H1 (cell line): ENCODE data around the gene STH. TPM values are rescaled to one million over a fixed set of nuclear protein-coding genes. Genes with fewer than 3 reads are reported as not detected.

Experiments used
- CTCF ChIA-PET: fragments of 300-600 bp; sonication (Branson Sonifier 250); formaldehyde crosslinking; loops from one replicate; lab custom pipeline; 2021; ENCODE audit not compliant: partially characterized antibody; lab: Charles Lee
- POLR2A ChIA-PET: fragments of 300-600 bp; sonication (Branson Sonifier 250); formaldehyde crosslinking; loops from one replicate; lab custom pipeline; 2021; ENCODE audit warnings: inconsistent platforms; ENCODE audit not compliant: partially characterized antibody; lab: Charles Lee
- DNase-seq, 2 experiments: peaks; one replicate each; pipeline versions ENCODE4 v3.0.0 to v3.0.0-alpha.2; 2010 to 2022; ENCODE audit warnings: low spot score in 2 of 2, low read depth in 1 of 2, mixed read lengths in 1 of 2
- FAIRE-seq: peaks from 2 replicates; lab custom pipeline; 2011; peaks lifted over from hg19 to GRCh38; lab: Jason Lieb, UNC
- H2AFZ ChIP-seq: 2 replicates; pipeline ENCODE4 v1.8.1; 2012; ENCODE audit warnings: low read length, inconsistent platforms
- H2AK5ac ChIP-seq: 2 replicates; pipeline ENCODE4 v1.6.1; 2013; ENCODE audit warnings: low read depth, low read length
- H2BK120ac ChIP-seq: replicated peaks from 2 replicates; pipeline ENCODE3; 2013; ENCODE audit warnings: low read depth, low read length, inconsistent platforms
- H2BK12ac ChIP-seq: 2 replicates; pipeline ENCODE4 v1.6.1; 2013; ENCODE audit warnings: low read depth, low read length
- H2BK15ac ChIP-seq: 2 replicates; pipeline ENCODE4 v1.6.1; 2013; ENCODE audit warnings: low read length
- H2BK20ac ChIP-seq: 2 replicates; pipeline ENCODE4 v1.6.1; 2013; ENCODE audit warnings: low read length
- H2BK5ac ChIP-seq: 2 replicates; pipeline ENCODE4 v1.6.1; 2013; ENCODE audit warnings: low read depth, low read length
- H3K14ac ChIP-seq: 2 replicates; pipeline ENCODE4 v1.6.1; 2013; ENCODE audit warnings: inconsistent platforms; ENCODE audit not compliant: insufficient read length
- H3K18ac ChIP-seq: 2 replicates; pipeline ENCODE4 v1.6.1; 2013; ENCODE audit warnings: low read length; ENCODE audit errors: extremely low read depth
- H3K23ac ChIP-seq: 2 replicates; pipeline ENCODE4 v1.6.1; 2013; ENCODE audit warnings: inconsistent platforms; ENCODE audit not compliant: insufficient read length
- H3K23me2 ChIP-seq: 2 replicates; pipeline ENCODE4 v1.6.1; 2013; ENCODE audit warnings: low read depth, low read length
- H3K27ac ChIP-seq: 2 replicates; pipeline ENCODE4 v1.6.1; 2011; ENCODE audit warnings: low read depth, low read length, inconsistent platforms
- H3K27me3 ChIP-seq, 4 experiments: replicated peaks in 1 of 4; 1 replicate in 1 of 4; 2 replicates in 3 of 4; pipeline versions ENCODE4 v1.6.1 to v1.8.1; 2011 to 2013; ENCODE audit warnings: low read length in 3 of 4, mild to moderate bottlenecking in 3 of 4, inconsistent platforms in 2 of 4, mixed read lengths in 2 of 4, moderate library complexity in 1 of 4; ENCODE audit not compliant: control insufficient read depth in 3 of 4, insufficient read depth in 3 of 4; ENCODE audit errors: extremely low read depth in 1 of 4
- H3K36me3 ChIP-seq, 4 experiments: 2 replicates each; pipeline versions ENCODE4 v1.6.1 to v1.8.1; 2011 to 2013; ENCODE audit warnings: mild to moderate bottlenecking in 4 of 4, low read length in 3 of 4, moderate library complexity in 2 of 4, control low read depth in 1 of 4, inconsistent platforms in 1 of 4; ENCODE audit not compliant: insufficient read depth in 4 of 4, control insufficient read depth in 2 of 4
- H3K4ac ChIP-seq: replicated peaks from 2 replicates; pipeline ENCODE3; 2013; ENCODE audit warnings: low read length, low read depth, mixed read lengths, inconsistent platforms; ENCODE audit not compliant: insufficient read length
- H3K4me1 ChIP-seq, 4 experiments: replicated peaks in 1 of 4; 1 replicate in 1 of 4; 2 replicates in 3 of 4; pipeline versions ENCODE4 v1.6.1 to v1.8.1; 2011 to 2013; ENCODE audit warnings: low read length in 3 of 4, inconsistent platforms in 2 of 4, mixed read lengths in 1 of 4; ENCODE audit not compliant: insufficient read depth in 4 of 4, control insufficient read depth in 3 of 4
- H3K4me2 ChIP-seq, 2 experiments: 2 replicates each; pipeline versions ENCODE4 v1.6.1 to v1.8.1; 2011 to 2013; ENCODE audit warnings: low read depth in 2 of 2, low read length in 2 of 2, control low read depth in 1 of 2, inconsistent platforms in 1 of 2, mild to moderate bottlenecking in 1 of 2; ENCODE audit not compliant: insufficient read depth in 1 of 2
- H3K4me3 ChIP-seq, 4 experiments: fragments of 200-600, 300-600 bp in 1 of 4; sonication (generic), shearing (Covaris generic), sonication (Bioruptor Twin) in 1 of 4; 2 replicates each; pipeline versions ENCODE4 v1.5.1 to v1.8.1; 2011 to 2016; ENCODE audit warnings: low read length in 4 of 4, low read depth in 3 of 4, control low read depth in 2 of 4, inconsistent platforms in 2 of 4, mild to moderate bottlenecking in 2 of 4, mixed read lengths in 1 of 4, moderate library complexity in 1 of 4; ENCODE audit not compliant: insufficient read depth in 2 of 4; ENCODE audit errors: extremely low read depth in 1 of 4
- H3K56ac ChIP-seq: replicated peaks from 2 replicates; pipeline ENCODE3; 2013; ENCODE audit warnings: low read depth, mild to moderate bottlenecking, mixed read lengths, low read length, inconsistent platforms; ENCODE audit not compliant: insufficient read length
- H3K79me1 ChIP-seq: 2 replicates; pipeline ENCODE4 v1.6.1; 2013; ENCODE audit warnings: low read depth, low read length, control low read depth
- H3K79me2 ChIP-seq, 2 experiments: 2 replicates each; pipeline versions ENCODE4 v1.6.1 to v1.8.1; 2012 to 2013; ENCODE audit warnings: low read length in 2 of 2, mild to moderate bottlenecking in 2 of 2, inconsistent platforms in 1 of 2; ENCODE audit not compliant: insufficient read depth in 2 of 2, control insufficient read depth in 1 of 2
- H3K9ac ChIP-seq, 4 experiments: replicated peaks in 1 of 4; 1 replicate in 1 of 4; 2 replicates in 3 of 4; pipeline versions ENCODE4 v1.6.1 to v1.8.1; 2011 to 2013; ENCODE audit warnings: low read depth in 3 of 4, low read length in 3 of 4, control low read depth in 2 of 4, mild to moderate bottlenecking in 2 of 4, moderate library complexity in 2 of 4, inconsistent platforms in 1 of 4; ENCODE audit errors: extremely low read depth in 1 of 4
- H3K9me3 ChIP-seq, 2 experiments: 2 replicates each; pipeline versions ENCODE4 v1.6.1 to v1.8.1; 2012 to 2013; ENCODE audit warnings: mild to moderate bottlenecking in 2 of 2, moderate library complexity in 2 of 2, control low read depth in 1 of 2, inconsistent platforms in 1 of 2, low read depth in 1 of 2, low read length in 1 of 2, mixed read lengths in 1 of 2; ENCODE audit not compliant: insufficient read depth in 2 of 2
- H4K20me1 ChIP-seq, 2 experiments: replicated peaks in 1 of 2; 2 replicates each; pipeline versions ENCODE3 to v1.8.1; 2011 to 2013; ENCODE audit warnings: inconsistent platforms in 2 of 2, low read length in 2 of 2, mild to moderate bottlenecking in 1 of 2; ENCODE audit not compliant: insufficient read depth in 2 of 2, control insufficient read depth in 1 of 2
- H4K5ac ChIP-seq: 2 replicates; pipeline ENCODE4 v1.6.1; 2013; ENCODE audit warnings: low read length, low read depth, mixed read lengths, inconsistent platforms; ENCODE audit not compliant: insufficient read length
- H4K8ac ChIP-seq: 2 replicates; pipeline ENCODE4 v1.8.0; 2013; ENCODE audit warnings: mild to moderate bottlenecking, moderate library complexity, low read length, inconsistent platforms; ENCODE audit not compliant: insufficient read depth; ENCODE audit errors: extremely low read depth
- H4K91ac ChIP-seq: replicated peaks from 2 replicates; pipeline ENCODE3; 2013; ENCODE audit warnings: low read length, mixed read lengths, inconsistent platforms; ENCODE audit not compliant: insufficient read length
- KDM1A ChIP-seq: fragments of 200-600, 300-600 bp; sonication (generic); IDR thresholded peaks from 2 replicates; pipeline ENCODE4 v1.7.1; 2016; ENCODE audit warnings: mild to moderate bottlenecking, low read length, borderline replicate concordance
- POLR2AphosphoS5 ChIP-seq: IDR thresholded peaks from 2 replicates; pipeline ENCODE4 v1.6.1; 2011; ENCODE audit warnings: low read depth, low read length
- TBP ChIP-seq: IDR thresholded peaks from 2 replicates; pipeline ENCODE4 v1.6.1; 2011; ENCODE audit warnings: low read depth, low read length, improper control_type of control experiment
- WGBS, 2 experiments: shearing (Covaris generic) in 1 of 2; methylation state at CpG; one replicate each; pipeline versions ENCODE4 v1.1.6 to v1.1.7; 2013 to 2015; ENCODE audit warnings: low lambda C conversion rate in 2 of 2, mixed read lengths in 2 of 2, inconsistent platforms in 1 of 2, low coverage in 1 of 2, missing lambda C conversion rate in 1 of 2; ENCODE audit not compliant: insufficient replicate concordance in 2 of 2, insufficient coverage in 1 of 2, insufficient read length in 1 of 2; ENCODE audit errors: extremely low coverage in 1 of 2, missing lambda C conversion rate in 1 of 2; 5-methylcytosine and 5-hydroxymethylcytosine counted together
- polyA plus RNA-seq, 7 experiments: library from polyadenylated mRNA; depleted of rRNA in 3 of 7; stranded (reverse) in 5 of 7; unstranded in 2 of 7; fragments of >200 nt in 5 of 7; fragments of 200-250 nt in 2 of 7; gene quantifications; 1 replicate in 5 of 7; 2 replicates in 1 of 7; 4 replicates in 1 of 7; pipeline versions ENCODE4 v1.2.1 to v1.2.3, GENCODE V29; 2011 to 2013; ENCODE audit warnings: missing spikeins in 2 of 7, mixed read lengths in 2 of 7
- total RNA-seq: library from RNA; stranded (reverse); fragmentation: NEBNext Ultra II Directional; extraction: Animal tissue kit (Norgen Biotek cat#: 25700); gene quantifications from 2 replicates; pipeline ENCODE4 v1.2.1, GENCODE V29; 2021
- TF ChIP-seq, protein P1 (sequence below): IDR thresholded peaks from 2 replicates; pipeline ENCODE4 v1.6.1; 2012; ENCODE audit warnings: inconsistent platforms

STH gene
- total and polyA plus RNA-seq, 2 of the 8 experiments (the other 6 are each of a cell fraction or from before 2014, with no cell fraction given), result not detected

DNA sequence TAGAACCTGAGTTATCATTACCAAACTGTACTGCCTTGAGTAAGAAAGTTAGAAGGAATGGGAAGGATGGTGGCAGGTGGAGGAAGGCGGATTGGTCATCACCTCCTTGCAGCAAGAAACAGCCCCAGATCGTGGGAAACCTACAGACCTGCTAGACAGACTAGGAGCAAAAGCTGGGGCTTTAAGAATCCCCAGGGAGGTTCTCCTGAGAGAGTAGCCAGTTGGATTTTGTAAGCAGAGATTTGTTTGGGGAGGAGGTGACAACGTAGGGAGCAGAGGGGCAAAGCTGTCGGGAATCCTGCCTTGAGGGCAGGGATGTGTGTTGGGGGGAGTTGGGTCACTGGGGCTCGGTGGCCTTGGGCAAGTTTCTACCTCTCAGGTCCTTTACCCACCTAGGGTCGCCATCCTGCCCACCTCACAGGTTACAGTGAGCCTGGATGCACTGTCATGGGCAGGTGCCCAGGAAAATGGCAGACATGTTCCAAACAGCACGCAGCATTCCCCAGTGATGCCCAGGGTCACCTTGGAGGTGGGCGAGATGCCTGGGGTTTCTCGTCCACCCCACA lies 49.2 kb upstream of the STH start:
- Histone ChIP-seq H2BK5ac (no peak overlapping the region), H3K36me3 (no peaks in the 10 kb centered on the region), H2BK15ac (peak overlapping the region; percentile 31), H3K4me2 (0 out of 4 replicates have a peak overlapping the region, but pooled peaks of 1 of the 2 experiments have one; percentile 7), H3K79me1 (no peaks in the 10 kb centered on the region), H3K9me3 (no peaks in the 10 kb centered on the region), H3K14ac (no peak overlapping the region), H3K27me3 (peaks cover 0 to 12% (median 11%) of the 10 kb centered on the region in 4 experiments; a peak in 6 of 7 replicates), H4K91ac (peak overlapping the region; percentile 11), H3K9ac (no peak overlapping the region), H4K8ac (no peak overlapping the region), H3K23me2 (no peaks in the 10 kb centered on the region), H3K23ac (no peak overlapping the region), H4K20me1 (no peaks in the 10 kb centered on the region), H4K5ac (no peak overlapping the region), H2BK20ac (peak overlapping the region; percentile 66; the same call in 1 of the 2 replicates)
- 83% methylated on average over 8 of the region's 9 CpGs; no CpG with 5 or more reads in 1 of the 2 experiments for WGBS, 2 experiments
- POLR2A ChIA-PET, result interaction anchor here (1.4 kb wide), 1 partner anchor 58 kb away, joined by 4 read pairs; no protein-coding TSS in a partner anchor
- CTCF ChIA-PET, result interaction anchor here (1.1 to 4.3 kb wide), 14 partner anchors 10 to 166 kb away, joined by 3 to 28 read pairs (median 6); partner anchors contain the start of gene CRHR1
- no peak for FAIRE-seq
- TF ChIP-seq KDM1A, result no peak
- no peak for TF ChIP-seq POLR2AphosphoS5
- TF ChIP-seq, protein P1, sequence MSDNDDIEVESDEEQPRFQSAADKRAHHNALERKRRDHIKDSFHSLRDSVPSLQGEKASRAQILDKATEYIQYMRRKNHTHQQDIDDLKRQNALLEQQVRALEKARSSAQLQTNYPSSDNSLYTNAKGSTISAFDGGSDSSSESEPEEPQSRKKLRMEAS, result no peak
- no peak for TF ChIP-seq TBP
- TF ChIP-seq, all 59 proteins: peak for 0
- Histone ChIP-seq H3K4me3 (no peak overlapping the region), H2BK120ac (no peak overlapping the region), H2AK5ac (0 out of 2 replicates have a peak overlapping the region, but pooled peaks have one; percentile 15), H3K4ac (no peak overlapping the region), H2AFZ (no peak overlapping the region), H3K27ac (no peak overlapping the region), H3K4me1 (peaks cover 0 to 6% (median 2%) of the 10 kb centered on the region in 4 experiments; a peak in 4 of 7 replicates), H3K18ac (no peak overlapping the region; the same call in 1 of the 2 replicates), H3K56ac (no peak overlapping the region), H3K79me2 (no peaks in the 10 kb centered on the region), H2BK12ac (peak overlapping the region; percentile 75; the same call in 1 of the 2 replicates)
- no peak for DNase-seq
